Stimulated activated CD4-positive, alpha-beta T cell treated with anti-CD3 and anti-CD28 coated beads, Interleukin-1b, Interleukin-23, amount 100 ng/mL, for 4 hours (primary cell): ENCODE results near the gene PAK2.
"Not testable (repeated sequence)": the region's sequence is repeated elsewhere in the genome, so short reads cannot be mapped to it uniquely, and the experiment has no call there.

Experiments used
- DNase-seq, 2 donors: peaks; one replicate each; pipeline ENCODE4 v3.0.0-alpha.2; 2020; ENCODE audit warnings: low read depth in 2 of 2

PAK2 gene

GRCh38 chr3:196739671-196740480, at the start of gene PAK2:
Gene PAK2, plus strand, starts transcription at chr3:196739857. Its CDS starts 42,790 bp downstream, at chr3:196782647.
- peak; percentile 87 to 91 for DNase-seq

- no peak for DNase-seq
Observed at GRCh38 chr3:196689941-196690660, 49.6 kb upstream of the PAK2 start.

- DNase-seq: no peak
Observed at GRCh38 chr3:196691386-196691785, 48.3 kb upstream of the PAK2 start.

- DNase-seq: no peak
Observed at GRCh38 chr3:196694202-196694638, 45.4 kb upstream of the PAK2 start.

GRCh38 chr3:196694941-196695848, 44.5 kb upstream of the PAK2 start:
- peak in 1 of 2 donors; percentile 12 for DNase-seq

GRCh38 chr3:196695849-196696226, 43.8 kb upstream of the PAK2 start:
- DNase-seq: no peak

GRCh38 chr3:196697270-196697669, 42.4 kb upstream of the PAK2 start:
- no peak for DNase-seq

- no peak for DNase-seq
Observed at GRCh38 chr3:196699749-196700148, 39.9 kb upstream of the PAK2 start.

- DNase-seq: no peak
Observed at GRCh38 chr3:196700801-196701200, 38.9 kb upstream of the PAK2 start.

GRCh38 chr3:196706327-196706726, 33.3 kb upstream of the PAK2 start:
- no peak for DNase-seq

GRCh38 chr3:196706731-196707130, 32.9 kb upstream of the PAK2 start:
- DNase-seq: no peak

GRCh38 chr3:196707566-196707965, 32.1 kb upstream of the PAK2 start:
- no peak for DNase-seq

- no peak for DNase-seq
Observed at GRCh38 chr3:196708467-196708866, 31.2 kb upstream of the PAK2 start.

GRCh38 chr3:196711838-196712513, 27.7 kb upstream of the PAK2 start, which contains the start of the genes CEP19 and PIGX:
Gene CEP19, minus strand, starts transcription at chr3:196712250. Its CDS starts 3,593 bp downstream, at chr3:196708657.
Gene PIGX, plus strand, starts transcription at chr3:196712377.
- DNase-seq: peak; percentile 83 to 85

- peak; percentile 58 to 70 for DNase-seq
Observed at GRCh38 chr3:196712514-196713413, 26.9 kb upstream of the PAK2 start.

GRCh38 chr3:196717162-196717561, 22.5 kb upstream of the PAK2 start:
- DNase-seq: not testable (repeated sequence)

- DNase-seq: no peak
Observed at GRCh38 chr3:196721097-196721496, 18.6 kb upstream of the PAK2 start.

GRCh38 chr3:196726788-196727675, 12.6 kb upstream of the PAK2 start:
- no peak for DNase-seq

GRCh38 chr3:196735751-196736150, 3.9 kb upstream of the PAK2 start:
- no peak for DNase-seq
